ENCODE data around the gene CLASP2. TPM values are rescaled to one million over a fixed set of nuclear protein-coding genes. Genes with fewer than 3 reads are reported as not detected.

Gene CLASP2
- total RNA-seq, 1 donor from 2014 or later, result 75.8 TPM

DNA sequence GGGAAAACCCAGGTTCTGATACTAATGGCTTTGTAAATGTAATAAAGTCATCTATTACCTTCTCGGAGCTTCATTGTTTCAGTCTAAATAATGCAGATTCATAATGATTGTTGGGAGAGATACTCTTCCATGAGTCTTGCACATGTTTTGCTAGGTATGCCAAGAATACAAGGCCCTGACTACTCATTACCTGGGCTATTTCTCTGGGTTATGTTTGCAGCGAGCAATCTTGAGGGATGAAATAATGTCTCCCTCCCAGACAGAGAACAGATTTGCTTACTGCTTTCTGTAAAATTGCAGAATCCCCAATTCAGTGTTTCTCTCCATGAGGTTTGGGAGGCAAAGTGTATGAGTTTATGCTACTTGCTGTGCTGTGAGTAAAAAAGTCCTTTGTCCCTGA, 6.2 kb upstream of the CLASP2 start:
- H3K36me3 ChIP-seq, result no peaks in the 10 kb centered on the region
- H3K4me3 ChIP-seq, result no peak overlapping the region
- no peak overlapping the region for H3K27ac ChIP-seq
- H3K27me3 ChIP-seq, result no peaks in the 10 kb centered on the region
- intact Hi-C loops (cut with DNase I), result no loop called here
- H3K9me3 ChIP-seq, result no peaks in the 10 kb centered on the region
- TF ChIP-seq, protein P1, sequence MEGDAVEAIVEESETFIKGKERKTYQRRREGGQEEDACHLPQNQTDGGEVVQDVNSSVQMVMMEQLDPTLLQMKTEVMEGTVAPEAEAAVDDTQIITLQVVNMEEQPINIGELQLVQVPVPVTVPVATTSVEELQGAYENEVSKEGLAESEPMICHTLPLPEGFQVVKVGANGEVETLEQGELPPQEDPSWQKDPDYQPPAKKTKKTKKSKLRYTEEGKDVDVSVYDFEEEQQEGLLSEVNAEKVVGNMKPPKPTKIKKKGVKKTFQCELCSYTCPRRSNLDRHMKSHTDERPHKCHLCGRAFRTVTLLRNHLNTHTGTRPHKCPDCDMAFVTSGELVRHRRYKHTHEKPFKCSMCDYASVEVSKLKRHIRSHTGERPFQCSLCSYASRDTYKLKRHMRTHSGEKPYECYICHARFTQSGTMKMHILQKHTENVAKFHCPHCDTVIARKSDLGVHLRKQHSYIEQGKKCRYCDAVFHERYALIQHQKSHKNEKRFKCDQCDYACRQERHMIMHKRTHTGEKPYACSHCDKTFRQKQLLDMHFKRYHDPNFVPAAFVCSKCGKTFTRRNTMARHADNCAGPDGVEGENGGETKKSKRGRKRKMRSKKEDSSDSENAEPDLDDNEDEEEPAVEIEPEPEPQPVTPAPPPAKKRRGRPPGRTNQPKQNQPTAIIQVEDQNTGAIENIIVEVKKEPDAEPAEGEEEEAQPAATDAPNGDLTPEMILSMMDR (IDR thresholded peaks at IDR 0.05), result no peak
- no peak for DNase-seq (ENCODE audit: low spot score in 2 of 2)
- peaks cover 0 to 10% of the 10 kb centered on the region in 2 donors for H3K4me1 ChIP-seq

GRCh38 chr3:33722626-33723370, 4.7 kb upstream of the CLASP2 start:
- DNase-seq (ENCODE audit: low spot score in 2 of 2), result no peak
- Histone ChIP-seq H3K36me3 (no peaks in the 10 kb centered on the region), H3K9me3 (no peaks in the 10 kb centered on the region), H3K4me3 (peak overlapping the region in 1 of 2 donors; percentile 21), H3K27ac (peak overlapping the region; percentile 82 to 87), H3K4me1 (peaks cover 0 to 15% of the 10 kb centered on the region in 2 donors), H3K27me3 (no peaks in the 10 kb centered on the region)
- TF ChIP-seq, protein P1 (IDR thresholded peaks at IDR 0.05), result no peak
- intact Hi-C loops (cut with DNase I), result no loop called here

- Histone ChIP-seq H3K36me3 (no peaks in the 10 kb centered on the region), H3K4me1 (peaks cover 0 to 15% of the 10 kb centered on the region in 2 donors), H3K27ac (peak overlapping the region; percentile 82 to 87), H3K27me3 (no peaks in the 10 kb centered on the region), H3K4me3 (peak overlapping the region in 1 of 2 donors; percentile 21), H3K9me3 (no peaks in the 10 kb centered on the region)
- intact Hi-C loops (cut with DNase I), result no loop called here
- TF ChIP-seq, protein P1 (IDR thresholded peaks at IDR 0.05), result no peak
- DNase-seq (ENCODE audit: low spot score in 2 of 2), result no peak
Observed at GRCh38 chr3:33722191-33722590, 4.1 kb upstream of the CLASP2 start.

- TF ChIP-seq, protein P1 (IDR thresholded peaks at IDR 0.05), result no peak
- intact Hi-C loops (cut with DNase I), result loop anchor here (5.0 to 10.0 kb wide), 2 partner anchors 274 to 606 kb away; partner anchors contain the start of genes CRTAP and UBP1
- peaks cover 0 to 13% of the 10 kb centered on the region in 2 donors for H3K4me1 ChIP-seq
- no peak for DNase-seq (ENCODE audit: low spot score in 2 of 2)
- H3K27ac ChIP-seq, result peak overlapping the region; percentile 98 to 99
- H3K27me3 ChIP-seq, result no peaks in the 10 kb centered on the region
- H3K36me3 ChIP-seq, result no peaks in the 10 kb centered on the region
- H3K9me3 ChIP-seq, result no peaks in the 10 kb centered on the region
- peak overlapping the region; percentile 77 to 97 for H3K4me3 ChIP-seq
Observed at GRCh38 chr3:33718595-33718907, 497 bp upstream of the CLASP2 start.

- TF ChIP-seq, protein P1 (IDR thresholded peaks at IDR 0.05), result no peak
- no peaks in the 10 kb centered on the region for H3K27me3 ChIP-seq
- peaks cover 0 to 9% of the 10 kb centered on the region in 2 donors for H3K4me1 ChIP-seq
- peak overlapping the region; percentile 98 to 99 for H3K27ac ChIP-seq
- H3K36me3 ChIP-seq, result no peaks in the 10 kb centered on the region
- intact Hi-C loops (cut with DNase I), result loop anchor here (2.0 to 10.0 kb wide), 4 partner anchors 69 to 605 kb away; partner anchors contain the start of genes CRTAP and UBP1
- peak overlapping the region; percentile 77 to 97 for H3K4me3 ChIP-seq
- no peaks in the 10 kb centered on the region for H3K9me3 ChIP-seq
- DNase-seq (ENCODE audit: low spot score in 2 of 2), result peak; percentile 17 to 81
Observed at GRCh38 chr3:33717616-33717865, 513 bp downstream of the CLASP2 start.
